Skin of body (tissue), 2 donors: Measurements from ENCODE around the gene ISL2. TPM values are rescaled to one million over a fixed set of nuclear protein-coding genes. Genes with fewer than 3 reads are reported as not detected.

ENCODE experiments used
- DNase-seq: peaks from one replicate; lab custom pipeline; 2025; lab: John Stamatoyannopoulos, UW
- total RNA-seq: library from RNA; depleted of rRNA; stranded (reverse); fragments of >200 nt; gene quantifications from one replicate; pipeline ENCODE4 v1.2.3, GENCODE V29; 2014

Gene ISL2
- total RNA-seq, 1 donor from 2014 or later, result 0.30 TPM

DNA sequence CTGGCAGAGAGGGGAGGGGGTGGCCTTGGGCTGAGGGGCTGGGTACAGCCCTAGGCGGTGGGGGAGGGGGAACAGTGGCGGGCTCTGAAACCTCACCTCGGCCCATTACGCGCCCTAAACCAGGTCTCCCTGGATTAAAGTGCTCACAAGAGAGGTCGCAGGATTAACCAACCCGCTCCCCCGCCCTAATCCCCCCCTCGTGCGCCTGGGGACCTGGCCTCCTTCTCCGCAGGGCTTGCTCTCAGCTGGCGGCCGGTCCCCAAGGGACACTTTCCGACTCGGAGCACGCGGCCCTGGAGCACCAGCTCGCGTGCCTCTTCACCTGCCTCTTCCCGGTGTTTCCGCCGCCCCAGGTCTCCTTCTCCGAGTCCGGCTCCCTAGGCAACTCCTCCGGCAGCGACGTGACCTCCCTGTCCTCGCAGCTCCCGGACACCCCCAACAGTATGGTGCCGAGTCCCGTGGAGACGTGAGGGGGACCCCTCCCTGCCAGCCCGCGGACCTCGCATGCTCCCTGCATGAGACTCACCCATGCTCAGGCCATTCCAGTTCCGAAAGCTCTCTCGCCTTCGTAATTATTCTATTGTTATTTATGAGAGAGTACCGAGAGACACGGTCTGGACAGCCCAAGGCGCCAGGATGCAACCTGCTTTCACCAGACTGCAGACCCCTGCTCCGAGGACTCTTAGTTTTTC, 4.9 kb downstream of the ISL2 start:
- no peak for DNase-seq

DNA sequence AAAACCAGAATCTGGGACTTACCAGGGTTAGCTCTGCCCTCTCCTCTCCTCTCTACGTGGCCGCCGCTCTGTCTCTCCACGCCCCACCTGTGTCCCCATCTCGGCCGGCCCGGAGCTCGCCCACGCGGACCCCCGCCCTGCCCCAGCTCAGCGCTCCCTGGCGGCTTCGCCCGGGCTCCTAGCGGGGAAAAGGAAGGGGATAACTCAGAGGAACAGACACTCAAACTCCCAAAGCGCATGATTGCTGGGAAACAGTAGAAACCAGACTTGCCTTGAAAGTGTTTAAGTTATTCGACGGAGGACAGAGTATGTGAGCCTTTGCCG, 5.4 kb downstream of the ISL2 start:
- DNase-seq, result no peak

DNA sequence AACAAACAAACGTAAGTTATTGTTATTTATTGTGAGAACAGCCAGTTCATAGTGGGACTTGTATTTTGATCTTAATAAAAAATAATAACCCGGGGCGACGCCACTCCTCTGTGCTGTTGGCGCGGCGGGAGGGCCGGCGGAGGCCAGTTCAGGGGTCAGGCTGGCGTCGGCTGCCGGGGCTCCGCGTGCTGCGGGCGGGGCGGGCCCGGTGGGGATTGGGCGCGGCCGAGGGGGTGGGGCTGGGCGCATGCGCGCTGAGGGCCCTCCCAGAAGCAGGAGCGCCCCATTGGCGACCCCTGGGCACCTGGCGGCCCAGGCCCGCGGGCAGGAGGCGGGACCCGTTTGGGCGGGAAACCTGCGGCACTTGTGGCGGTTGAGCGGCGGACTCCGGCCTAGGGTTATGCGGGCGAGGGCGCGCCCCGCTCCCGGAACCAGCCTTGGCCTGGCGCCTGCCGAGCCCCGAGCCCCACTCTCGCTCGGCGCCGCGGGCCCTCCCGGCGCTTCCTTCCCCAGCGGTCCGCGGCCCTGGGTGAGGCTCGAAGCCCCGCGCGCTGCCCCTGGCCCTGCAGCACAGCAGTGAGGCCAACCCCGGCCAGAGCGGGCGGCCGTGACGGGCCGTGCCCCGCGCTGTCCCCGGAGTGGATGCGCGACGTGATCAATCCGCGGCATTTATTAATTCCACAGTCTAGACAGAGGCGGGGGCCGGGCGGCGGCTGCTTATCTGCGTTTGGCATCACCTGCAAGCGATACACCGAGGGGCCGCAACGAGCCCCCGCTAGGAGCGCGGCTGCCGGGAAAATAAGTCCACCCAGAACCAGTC, 6.0 kb downstream of the ISL2 start:
- DNase-seq, result no peak

DNA sequence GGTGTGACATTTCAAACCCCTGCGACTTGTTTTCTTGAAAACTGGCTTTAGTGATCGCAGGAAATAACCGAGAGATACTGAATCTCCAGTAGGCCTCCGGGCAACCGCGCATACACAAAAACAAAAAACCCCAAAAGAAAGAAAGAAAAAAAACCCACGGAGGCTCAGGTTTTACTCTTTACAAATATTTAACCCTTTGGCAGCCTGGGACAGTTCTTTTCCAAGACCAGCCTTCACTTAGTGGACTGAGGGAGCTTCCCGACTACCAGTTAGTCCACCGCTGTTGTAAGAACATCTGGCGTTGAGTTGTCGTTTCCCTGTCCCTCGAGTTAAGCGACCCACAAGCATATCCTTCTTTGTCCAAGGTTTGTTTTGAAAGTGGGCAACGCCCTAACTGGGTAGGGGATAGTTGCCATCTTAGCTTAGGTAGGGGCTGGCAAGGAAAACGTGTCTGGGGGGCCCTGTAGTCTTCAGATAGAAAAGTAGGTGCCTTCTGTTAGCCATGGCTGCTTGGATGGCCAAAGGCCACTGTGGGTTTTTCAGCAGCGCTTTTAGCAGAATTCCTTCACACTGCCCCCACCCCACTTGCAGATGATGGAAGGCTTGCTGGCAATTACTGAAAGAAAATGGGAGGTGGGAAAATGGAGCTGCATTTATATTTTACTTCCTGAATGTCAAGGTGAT, 6.9 kb downstream of the ISL2 start:
- DNase-seq, result no peak

DNA sequence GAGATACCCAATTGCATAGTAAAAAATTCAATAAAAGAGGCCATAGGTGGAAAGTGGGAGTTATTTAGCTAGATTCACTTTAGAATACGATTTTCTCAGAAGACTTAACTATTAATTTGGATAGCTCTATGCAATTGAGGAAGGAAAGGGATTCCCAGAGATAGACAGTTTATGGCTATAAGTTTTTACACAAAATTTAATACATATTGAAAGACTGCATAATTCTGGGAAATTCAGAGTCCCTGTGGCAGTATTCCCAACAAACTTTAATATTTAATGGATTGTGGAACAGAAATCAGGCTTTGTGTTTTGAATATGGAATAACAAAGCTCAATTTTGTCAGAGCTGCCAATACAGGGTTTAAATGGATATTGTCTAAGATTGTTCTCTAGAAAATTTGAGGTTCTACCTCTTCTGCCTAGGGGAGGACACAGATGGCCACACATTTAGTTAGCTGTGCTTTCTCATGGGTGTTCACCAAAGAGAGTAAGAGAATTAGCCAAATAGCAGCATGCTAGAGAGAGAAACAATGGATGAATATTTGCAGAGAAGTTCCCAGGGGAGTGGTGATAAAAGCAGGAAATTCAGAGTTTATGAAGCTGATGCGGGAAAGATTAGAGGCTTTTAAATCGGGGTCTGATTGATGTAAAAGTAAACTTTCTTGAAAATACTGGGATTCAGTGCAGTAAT, 8.5 kb downstream of the ISL2 start:
- DNase-seq, result no peak

DNA sequence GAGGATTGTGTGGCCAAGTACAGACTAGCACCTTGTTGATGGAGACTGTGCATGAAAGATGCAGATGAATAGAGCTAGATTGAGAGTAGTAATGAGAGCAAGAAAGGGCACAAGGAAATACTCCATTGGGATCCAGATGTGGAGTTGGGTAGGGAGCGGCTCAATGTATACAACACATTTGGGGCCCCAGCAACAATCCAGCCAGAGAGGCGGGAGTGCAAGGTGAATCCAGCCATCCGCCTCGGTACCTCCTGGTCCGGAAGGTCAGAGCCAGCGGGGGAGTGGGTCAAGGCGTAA, 9.0 kb downstream of the ISL2 start:
- no peak for DNase-seq

DNA sequence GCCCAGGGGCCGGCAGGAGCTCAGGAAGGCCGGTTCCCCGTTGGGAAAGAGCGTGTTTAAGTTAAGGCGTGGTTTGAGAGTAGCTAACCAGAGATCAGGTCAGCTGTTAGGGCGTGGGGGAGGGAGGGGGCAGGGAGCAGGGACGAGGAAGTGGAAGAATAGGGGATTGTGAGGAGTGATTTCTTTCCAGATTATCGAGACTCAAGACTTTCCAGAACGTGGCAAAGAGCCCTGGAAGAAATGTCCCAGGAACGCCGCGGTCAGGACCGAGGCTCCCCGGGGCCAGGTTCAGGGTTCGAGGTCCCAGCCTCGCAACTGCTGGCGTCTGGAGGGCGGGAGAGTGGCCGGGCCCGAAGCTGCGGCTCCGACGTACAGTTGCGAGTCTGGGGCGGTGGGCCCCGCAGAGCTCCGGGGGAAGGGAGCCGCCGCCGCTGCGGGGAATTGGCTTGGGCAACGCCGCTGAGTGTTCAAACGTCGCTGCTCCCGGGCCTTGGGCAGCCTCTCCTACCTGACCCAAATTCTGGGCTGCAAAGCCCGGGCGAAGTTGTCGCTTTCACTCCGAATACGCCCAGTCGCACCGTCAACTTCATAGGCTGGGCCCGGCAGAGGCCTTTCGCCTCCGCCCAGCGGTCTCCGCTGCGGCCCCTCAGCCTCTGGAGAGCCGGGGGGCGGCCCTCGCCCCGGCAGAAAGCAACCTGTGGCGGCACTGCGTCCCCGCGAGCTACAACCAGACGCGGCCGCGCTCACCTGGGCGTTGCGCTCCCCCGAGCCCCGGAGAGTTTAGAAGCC, 9.5 kb downstream of the ISL2 start:
- DNase-seq, result no peak

DNA sequence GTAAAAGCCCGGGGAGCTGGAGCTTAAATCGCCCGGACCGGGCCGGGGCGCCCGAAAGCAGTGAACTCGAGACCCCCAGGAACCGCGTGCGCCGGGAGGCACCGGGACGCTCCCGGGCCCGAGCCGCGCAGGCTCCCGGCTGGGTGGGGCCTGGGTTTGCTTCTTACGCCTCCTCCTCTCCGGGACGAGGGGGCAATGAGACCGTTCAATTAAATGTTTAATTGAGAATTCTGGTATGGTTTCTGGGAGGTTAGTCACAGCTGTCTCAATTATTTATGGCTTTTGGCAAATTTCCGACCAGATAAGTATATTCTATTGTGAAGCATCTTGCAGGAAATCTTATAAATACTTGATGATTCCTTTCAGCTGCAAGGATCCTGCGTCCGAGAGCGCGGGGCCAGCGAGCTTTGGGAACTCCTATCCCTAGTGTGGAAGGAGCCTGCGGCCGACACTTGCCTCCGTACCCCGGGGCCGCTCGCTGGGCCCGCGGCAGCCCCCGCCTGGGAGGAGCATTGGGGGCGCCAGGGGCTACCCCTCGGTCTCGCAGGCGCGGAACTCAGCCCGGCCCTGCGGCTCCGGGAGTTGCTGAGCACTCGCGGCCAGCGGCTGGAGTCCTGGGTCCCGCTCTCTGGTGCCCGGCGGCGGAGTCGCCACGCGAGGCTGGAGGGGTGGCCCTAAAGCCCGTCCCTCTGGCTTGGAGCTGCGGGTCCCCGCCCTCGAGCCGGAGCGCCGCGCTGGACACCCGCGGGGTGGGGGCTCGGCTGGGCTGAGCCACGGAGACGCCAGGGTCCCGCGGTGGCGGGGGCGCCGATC, 10.3 kb downstream of the ISL2 start:
- DNase-seq, result no peak

DNA sequence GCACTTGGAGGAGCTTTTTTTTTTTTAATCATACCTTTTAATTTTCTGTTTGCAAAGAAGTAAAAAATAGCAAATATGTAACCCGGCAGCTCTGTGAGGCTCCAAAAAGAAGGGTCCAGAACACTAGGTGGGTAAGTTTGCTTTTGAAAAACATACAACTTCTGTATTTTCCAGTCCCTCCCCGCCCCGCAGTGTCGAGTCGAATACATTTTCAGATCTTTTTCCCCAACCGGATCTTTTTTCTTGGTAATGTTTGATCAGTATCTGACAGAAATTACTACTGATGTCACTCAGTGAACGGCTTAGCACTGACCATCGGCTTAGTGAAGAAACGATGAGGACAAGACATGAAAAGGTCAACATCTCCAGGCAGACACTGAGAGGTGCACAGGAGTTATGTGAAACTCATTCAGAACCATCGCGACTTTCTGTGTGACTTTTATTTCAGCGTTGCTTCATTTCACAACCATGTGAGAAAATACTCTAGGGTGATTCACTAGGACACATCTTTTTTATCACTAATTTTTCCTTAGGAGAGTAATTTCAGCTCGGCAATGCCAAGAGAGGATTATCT, 11.0 kb downstream of the ISL2 start:
- DNase-seq, result no peak

DNA sequence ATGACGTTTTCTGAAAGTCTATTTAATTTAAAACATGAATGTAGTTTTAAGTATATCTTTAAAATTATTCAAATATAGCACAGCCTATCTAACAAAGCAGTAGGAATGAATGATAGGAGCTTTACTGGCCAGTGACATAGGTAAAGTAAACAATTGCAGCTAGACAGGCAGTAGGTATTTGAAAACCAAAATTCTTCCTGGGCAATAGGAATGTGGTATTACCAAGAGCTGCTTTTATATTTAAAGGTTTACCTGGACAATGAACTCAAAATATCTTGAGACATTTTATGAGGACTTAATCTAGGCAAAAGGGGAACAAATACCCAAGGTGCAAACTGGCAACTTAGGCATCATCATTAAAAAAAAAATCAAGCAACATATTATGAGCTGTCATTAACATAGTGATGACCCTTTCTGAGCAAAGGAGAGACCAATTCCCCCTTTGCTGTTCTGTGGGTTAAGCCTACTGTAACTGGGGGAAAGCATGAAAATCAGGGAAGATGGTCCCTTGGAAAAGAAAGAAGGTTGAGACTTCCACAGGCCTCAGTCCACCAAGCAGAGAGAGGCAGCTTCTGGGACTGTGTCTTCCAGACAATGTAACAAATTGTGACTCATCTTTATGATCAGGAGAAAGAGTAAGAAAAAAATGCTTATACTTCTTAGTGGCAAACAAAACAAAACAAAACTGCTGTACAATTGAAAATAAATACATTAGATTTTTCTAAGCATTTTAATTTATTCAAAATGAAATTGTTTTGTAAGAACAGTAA, 12.9 kb downstream of the ISL2 start:
- no peak for DNase-seq

DNA sequence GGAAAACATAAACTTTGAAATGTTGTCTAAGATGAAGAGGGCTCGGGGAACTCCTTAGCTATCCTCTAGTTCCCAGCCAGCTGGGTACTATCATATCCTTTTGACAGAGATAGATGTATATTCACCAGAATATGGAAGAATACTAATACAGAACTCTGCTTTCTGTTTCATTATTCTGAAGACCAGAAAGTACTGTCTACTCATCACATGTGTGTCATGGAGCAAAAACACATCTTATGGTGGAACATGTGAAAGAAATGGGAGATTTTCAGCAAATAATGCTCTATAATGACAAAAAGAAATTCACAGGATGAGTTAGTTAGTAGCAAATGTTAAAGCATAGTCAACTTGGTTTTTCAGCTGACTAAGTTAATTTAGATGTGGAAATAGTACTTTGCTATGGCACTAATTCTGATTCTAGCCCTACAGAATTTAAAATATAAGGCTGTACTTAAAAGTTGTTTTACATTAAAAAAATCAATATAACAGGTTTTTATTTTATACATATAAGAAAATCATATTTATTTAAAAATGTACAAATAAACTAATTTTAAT, 16.5 kb downstream of the ISL2 start:
- no peak for DNase-seq

DNA sequence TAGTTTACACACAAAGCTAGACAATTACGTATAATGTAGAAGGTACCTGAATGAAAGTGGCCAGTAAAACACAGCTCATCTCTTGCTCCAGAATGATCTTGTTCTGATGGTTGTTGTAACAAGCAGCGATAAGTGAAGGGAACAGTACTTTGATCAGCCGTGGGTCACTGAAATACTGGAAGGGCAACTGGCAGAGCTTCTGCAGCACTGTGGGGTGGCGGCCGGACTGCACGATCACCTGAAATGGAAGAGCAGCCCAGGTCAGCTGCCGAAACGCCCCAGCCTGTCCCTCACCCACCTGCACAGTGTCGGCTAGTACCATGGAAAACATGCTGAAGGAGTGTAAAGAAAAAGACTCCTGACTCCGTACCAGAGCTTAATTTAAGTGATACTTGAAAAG, 17.3 kb downstream of the ISL2 start:
- no peak for DNase-seq

DNA sequence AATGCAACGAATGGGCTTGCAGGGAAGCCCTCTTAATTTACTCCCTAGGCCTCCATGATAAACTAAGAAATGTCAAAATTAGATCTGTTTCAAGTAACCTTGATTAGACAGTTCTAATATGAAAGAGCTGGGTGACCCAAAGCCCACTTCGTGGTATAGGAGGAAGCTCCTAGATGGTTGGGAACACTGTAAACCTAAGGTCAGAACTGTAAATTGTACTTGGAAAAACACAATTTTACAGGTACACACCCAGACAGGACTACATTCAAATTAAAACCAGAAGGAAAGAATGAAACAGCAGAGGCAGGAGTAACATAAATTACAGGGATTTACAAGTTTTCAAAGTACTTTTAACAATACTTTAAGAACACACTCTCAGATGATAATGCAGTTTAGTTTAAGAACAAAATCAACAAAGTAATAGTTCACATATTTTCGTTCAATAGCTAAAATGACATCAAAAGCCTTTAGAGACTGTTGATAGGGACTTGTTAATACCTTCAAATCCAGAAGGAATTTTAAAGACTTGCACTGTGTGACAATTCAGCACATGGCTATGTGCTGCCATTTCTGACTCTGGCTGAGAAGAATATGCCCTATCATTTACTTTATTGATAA, 18.4 kb downstream of the ISL2 start:
- no peak for DNase-seq

DNA sequence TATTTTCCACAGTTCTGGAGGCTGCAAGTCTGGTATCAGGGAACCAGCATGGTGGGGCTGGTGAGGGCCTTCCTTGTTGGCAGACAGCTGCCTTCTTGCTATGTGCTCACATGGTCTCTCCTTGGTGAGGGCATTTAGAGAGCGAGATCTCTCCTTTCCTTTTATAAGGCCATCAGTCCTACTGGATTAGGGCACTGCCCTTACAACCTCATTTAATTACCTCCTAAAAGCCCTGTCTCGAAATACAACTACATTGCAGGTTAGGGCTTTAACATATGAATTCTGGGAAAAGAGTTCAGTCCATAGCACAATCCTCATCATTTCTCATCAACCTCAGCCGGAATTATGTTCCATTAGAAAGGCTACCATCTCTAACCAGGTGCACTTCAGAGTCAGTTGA, 21.9 kb downstream of the ISL2 start:
- no peak for DNase-seq

DNA sequence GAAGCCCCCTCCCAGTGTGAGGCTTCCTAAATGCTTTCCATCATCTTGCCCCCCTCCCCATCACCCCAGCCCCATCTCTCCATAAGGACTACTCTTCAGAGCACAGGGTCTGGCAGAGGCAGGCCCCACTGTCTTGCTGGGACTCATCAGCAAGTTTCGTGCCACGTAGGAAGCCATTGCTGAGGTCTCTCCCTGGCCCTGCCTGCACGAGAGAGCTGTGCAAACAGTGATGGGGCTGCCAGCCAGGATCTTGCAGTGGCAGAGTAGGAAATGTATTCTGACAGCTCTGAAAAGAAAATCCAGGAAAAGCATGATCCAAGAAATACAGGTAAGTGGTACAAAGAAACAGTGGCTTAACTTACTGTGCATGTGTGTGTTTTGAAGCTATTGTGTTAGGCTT, 22.6 kb downstream of the ISL2 start:
- DNase-seq, result no peak

DNA sequence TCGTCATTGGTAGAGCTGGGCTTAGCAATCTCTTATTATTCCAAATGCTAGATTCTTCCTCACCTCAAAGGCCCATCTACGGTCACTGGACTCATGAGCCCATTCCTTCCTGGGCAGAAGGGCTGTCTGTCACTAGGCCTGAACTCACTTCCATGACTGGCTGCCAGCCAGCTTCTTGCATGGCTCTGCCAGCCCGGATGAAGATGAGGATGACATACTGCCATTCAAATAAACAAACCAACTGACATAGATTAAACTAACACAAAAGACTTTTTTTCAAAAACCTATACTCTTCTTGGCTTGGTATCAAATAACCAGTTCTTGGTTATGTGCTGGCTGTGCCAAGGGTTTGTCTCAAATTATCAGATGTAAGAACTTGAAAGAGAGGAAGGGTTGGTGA, 23.8 kb downstream of the ISL2 start:
- DNase-seq, result no peak

DNA sequence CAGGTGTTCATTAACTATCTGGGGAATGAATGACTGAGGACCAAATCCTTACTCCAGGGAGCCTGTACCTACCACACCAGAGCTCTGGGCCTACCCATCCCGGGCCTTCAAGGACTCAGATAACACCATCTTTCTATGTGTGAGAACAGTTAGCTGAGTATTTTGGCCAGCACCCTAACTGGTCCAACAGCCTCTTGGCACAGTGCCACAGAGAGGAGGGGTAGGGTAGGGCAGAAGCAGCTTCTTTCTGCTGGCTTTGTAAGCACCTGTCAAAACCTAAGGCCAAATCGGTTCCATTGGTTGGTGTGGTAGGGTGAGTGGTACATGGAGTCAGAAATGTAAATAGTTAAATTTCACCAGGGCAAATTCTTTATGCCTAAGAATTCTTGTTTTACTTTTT, 26.7 kb downstream of the ISL2 start:
- DNase-seq, result no peak

DNA sequence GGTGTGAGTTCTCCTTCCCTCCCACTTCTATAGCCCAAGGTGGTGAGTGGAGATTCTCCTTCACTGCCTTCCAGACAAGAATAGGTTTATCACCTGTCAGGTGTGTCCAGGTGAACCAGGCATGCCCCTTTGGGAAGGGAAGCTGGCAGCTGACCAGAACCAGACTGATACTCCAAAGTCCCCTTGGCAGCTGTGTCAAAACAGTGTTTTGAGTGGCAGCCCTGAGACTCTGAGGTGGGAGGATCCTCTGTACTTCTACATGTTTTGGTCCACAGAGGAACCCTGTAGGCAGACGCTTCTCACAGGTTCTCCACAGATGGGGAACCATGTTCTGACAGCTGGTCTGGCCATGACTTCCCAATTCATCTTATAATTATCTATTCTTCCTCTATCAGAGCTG, 30.1 kb downstream of the ISL2 start:
- no peak for DNase-seq

DNA sequence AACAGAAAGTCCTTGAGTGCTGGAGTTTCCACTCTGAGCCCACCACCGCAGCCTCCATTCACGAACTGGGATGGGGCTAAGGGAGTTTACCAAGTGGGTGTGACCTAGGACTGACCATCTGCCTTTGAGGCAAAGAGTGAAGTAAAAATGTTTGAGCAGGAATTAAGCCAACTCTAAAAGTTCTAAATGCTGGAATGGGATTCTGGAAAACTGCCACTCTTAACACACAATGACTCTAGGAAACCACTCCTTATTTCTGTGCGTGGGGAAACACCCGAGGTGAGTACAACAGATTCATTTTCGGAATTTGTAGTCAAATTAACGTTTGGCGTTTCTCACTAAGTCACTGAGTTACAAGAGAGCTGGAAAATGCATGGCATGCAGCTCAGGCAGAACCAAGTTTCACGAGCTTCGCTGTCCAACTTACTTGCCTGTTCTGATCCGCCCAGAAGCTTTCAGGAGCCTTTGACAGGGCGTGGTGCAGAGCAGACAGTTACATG, 31.6 kb downstream of the ISL2 start:
- DNase-seq, result no peak
